ENCODE results near the gene STRA8. TPM values are rescaled to one million over a fixed set of nuclear protein-coding genes. Genes with fewer than 3 reads are reported as not detected.

Gene STRA8
- total RNA-seq, 1 experiment from 2014 or later = not detected

- no peak overlapping the region for H3K27ac ChIP-seq (ENCODE audit: insufficient read length, low read depth, low read length)
- H3K9ac ChIP-seq (ENCODE audit: extremely low read depth, insufficient read length, low read length) = no peak overlapping the region
- no peak for TF ChIP-seq CTCF (conservative IDR thresholded peaks at IDR 0.05)
- no peak overlapping the region for H2BK120ac ChIP-seq (ENCODE audit: low read depth, low read length, poor library complexity, severe bottlenecking)
- no peak overlapping the region for H4K5ac ChIP-seq (ENCODE audit: insufficient read length, low read depth, low read length)
- H2BK20ac ChIP-seq (ENCODE audit: low read depth, low read length, poor library complexity, severe bottlenecking) = no peak overlapping the region
- no peaks in the 10 kb centered on the region for H3K79me2 ChIP-seq (ENCODE audit: insufficient read depth, low read length)
- no peak overlapping the region for H3K4ac ChIP-seq (ENCODE audit: low read depth, low read length)
- H2BK5ac ChIP-seq (ENCODE audit: insufficient read length, low read length) = no peak overlapping the region
- H3K14ac ChIP-seq (ENCODE audit: insufficient read depth, low read length) = no peak overlapping the region
- H3K9me3 ChIP-seq (ENCODE audit: control insufficient read depth, low read depth, low read length) = peaks cover 25% of the 10 kb centered on the region
- WGBS (ENCODE audit: extremely low coverage, insufficient read length, low lambda C conversion rate) = no CpG with 5 or more reads among the region's 5 CpGs
- no peak overlapping the region for H4K8ac ChIP-seq (replicated peaks; ENCODE audit: insufficient read length, low read depth, low read length)
- H3K36me3 Mint-ChIP-seq (ENCODE audit: insufficient read depth in 1 of 3, low read depth in 3 of 3) = peaks cover 28 to 84% (median 68%) of the 10 kb centered on the region in 3 experiments
- H3K27me3 Mint-ChIP-seq (ENCODE audit: low read depth) = no peaks in the 10 kb centered on the region
- H2AFZ ChIP-seq (ENCODE audit: low read length) = no peak overlapping the region
- no peak overlapping the region for H3K4me2 ChIP-seq (ENCODE audit: insufficient read depth, insufficient read length, low read length)
- no peak overlapping the region for H2BK12ac ChIP-seq (ENCODE audit: insufficient read length, low read depth, low read length)
- peaks cover 29 to 30% of the 10 kb centered on the region in 2 experiments for H3K9me3 Mint-ChIP-seq
- no peaks in the 10 kb centered on the region for H3K4me1 Mint-ChIP-seq
- no peaks in the 10 kb centered on the region for H3K27me3 ChIP-seq (ENCODE audit: insufficient read depth, low read length)
- H3K56ac ChIP-seq (ENCODE audit: insufficient read length, low read depth, low read length) = no peak overlapping the region
- H3K18ac ChIP-seq (ENCODE audit: insufficient read length, low read depth, low read length) = no peak overlapping the region
- no peak overlapping the region for H4K91ac ChIP-seq (ENCODE audit: insufficient read length, low read depth, low read length)
- no peak overlapping the region for H3T11ph ChIP-seq (ENCODE audit: low read length)
- H3K4me3 Mint-ChIP-seq = no peak overlapping the region
- H2BK15ac ChIP-seq (ENCODE audit: low read depth, low read length) = no peak overlapping the region
- H3K23me2 ChIP-seq (ENCODE audit: insufficient read length, low read depth, low read length, poor library complexity, severe bottlenecking) = no peaks in the 10 kb centered on the region
- no peak overlapping the region; a peak in 1 of 7 replicates for H3K27ac Mint-ChIP-seq
- no peak overlapping the region for H3K23ac ChIP-seq (ENCODE audit: insufficient read length, low read depth, low read length)
- H3K79me1 ChIP-seq (ENCODE audit: insufficient read depth, low read depth, low read length, poor library complexity, severe bottlenecking) = no peaks in the 10 kb centered on the region
- no peak for DNase-seq
- no peaks in the 10 kb centered on the region for H3K4me1 ChIP-seq (ENCODE audit: insufficient read depth, low read length)
- no peak overlapping the region for H2AK5ac ChIP-seq (ENCODE audit: insufficient read length, low read length)
- H4K20me1 ChIP-seq (ENCODE audit: control insufficient read depth, insufficient read depth, insufficient read length) = no peaks in the 10 kb centered on the region
Observed at GRCh38 chr7:135184254-135184841, 49.3 kb upstream of the STRA8 start.

Data from H9 (cell line).